AG09309 (cell line): ENCODE data around the gene UROS.

Experiments used
- DNase-seq: peaks from one replicate; pipeline ENCODE4 v3.0.0-alpha.2; 2010; ENCODE audit warnings: low read depth
- H3K4me3 ChIP-seq: 2 replicates; pipeline ENCODE4 v1.5.1; 2011; ENCODE audit warnings: mild to moderate bottlenecking, low read depth, low read length, moderate library complexity; ENCODE audit not compliant: control insufficient read depth
- CTCF ChIP-seq: IDR thresholded peaks from 2 replicates; pipeline ENCODE4 v1.5.1; 2011; ENCODE audit warnings: mild to moderate bottlenecking, low read depth, low read length, inconsistent platforms; ENCODE audit not compliant: insufficient read depth, control insufficient read depth; ENCODE audit errors: missing control alignments

The UROS gene

GRCh38 chr10:125797424-125797823, 25.6 kb downstream of the UROS start:
- no peak for TF ChIP-seq CTCF
- no peak for DNase-seq
- no peak overlapping the region for H3K4me3 ChIP-seq

DNA sequence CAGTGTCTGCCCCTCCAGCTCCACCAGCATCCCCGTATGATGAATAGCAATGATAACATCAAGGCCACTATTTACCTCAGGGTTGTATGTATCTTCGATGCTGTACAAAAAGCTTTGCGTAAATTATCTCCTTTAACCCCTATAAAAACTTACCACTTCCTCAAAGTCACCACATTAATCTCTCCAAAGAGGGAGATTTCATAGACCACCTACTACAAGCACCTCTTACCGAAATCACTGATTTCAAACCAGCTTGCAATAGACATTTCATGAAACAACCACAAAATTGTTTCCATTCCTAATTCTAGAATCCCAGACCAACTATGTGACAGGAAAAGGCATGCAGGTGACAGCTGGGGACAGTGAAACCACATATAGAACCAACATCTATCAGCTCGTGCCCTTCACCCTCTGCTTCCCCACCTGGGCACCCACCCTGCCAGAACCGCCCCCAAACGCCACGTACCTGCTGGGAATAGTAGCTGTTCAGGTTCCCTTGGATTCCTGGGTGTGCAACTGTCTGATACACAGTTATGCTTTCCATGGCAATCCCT, 27.3 kb downstream of the UROS start:
- no peak for DNase-seq
- TF ChIP-seq CTCF: no peak
- no peak overlapping the region for H3K4me3 ChIP-seq

DNA sequence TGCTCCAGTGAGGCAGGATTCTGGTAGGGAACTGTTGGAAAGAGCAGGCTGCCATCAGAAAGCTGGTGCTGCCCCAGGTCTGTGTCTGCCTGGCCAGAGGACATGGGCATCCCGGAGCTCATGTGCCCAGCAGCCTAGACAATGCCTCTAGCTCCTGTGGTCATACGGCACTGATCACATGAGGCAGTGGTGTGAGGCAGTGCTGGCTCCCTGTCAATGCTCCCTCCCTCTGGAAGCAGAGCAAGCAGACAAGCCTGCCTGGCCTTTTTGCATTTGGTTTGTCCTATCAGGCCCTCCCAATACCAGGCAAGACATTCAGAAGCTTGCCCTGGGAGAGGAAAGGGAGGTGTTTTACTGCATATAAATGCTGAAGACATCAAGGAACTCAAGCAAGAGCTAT, 27.9 kb downstream of the UROS start:
- no peak for TF ChIP-seq CTCF
- H3K4me3 ChIP-seq: no peak overlapping the region
- no peak for DNase-seq

DNA sequence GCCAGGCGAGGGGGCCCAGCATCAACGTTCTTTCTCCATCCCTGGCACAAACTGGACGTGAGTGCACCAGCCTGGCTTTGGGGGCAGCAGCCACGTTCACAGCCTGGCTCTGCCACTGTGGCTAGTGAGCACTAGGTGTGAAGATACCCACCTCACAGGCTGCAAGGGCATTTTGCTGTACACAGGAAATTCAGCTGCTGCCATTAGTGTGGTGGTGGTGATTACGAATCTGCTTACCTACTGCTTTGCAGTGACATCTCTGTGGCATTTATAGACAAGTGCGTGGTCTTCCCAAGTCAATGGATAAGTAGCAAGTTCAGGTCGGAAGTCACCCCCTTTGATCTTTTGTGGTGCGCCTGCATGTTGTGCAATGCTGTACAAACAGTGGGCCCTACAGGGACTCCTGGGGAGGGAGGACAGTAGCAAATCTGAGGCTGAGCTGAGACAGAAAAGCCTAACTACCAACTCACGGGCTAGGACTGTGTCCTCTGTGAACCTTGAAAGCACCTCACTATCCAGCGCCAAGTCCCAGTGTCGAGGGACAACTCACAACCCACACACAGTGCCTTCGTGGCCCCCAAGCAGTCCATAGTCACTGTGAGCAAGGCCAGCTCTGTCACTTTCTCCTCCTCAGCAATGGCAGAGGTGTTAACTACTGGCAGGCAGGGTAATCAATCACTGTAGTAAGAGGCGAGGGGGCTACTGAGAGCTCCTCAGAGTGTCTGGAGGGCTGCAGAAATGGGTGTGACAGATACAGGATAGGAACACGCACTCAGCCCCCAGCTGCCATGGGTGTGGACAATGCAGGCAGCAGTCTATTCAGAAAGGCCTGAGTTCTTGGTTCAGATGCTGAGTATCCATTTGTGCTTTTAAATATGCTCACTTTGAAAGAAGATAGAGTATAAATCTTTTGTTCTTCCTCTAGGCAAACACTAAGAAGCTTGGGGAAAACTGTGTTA, 30.4 kb downstream of the UROS start:
- H3K4me3 ChIP-seq: no peak overlapping the region
- TF ChIP-seq CTCF: no peak
- DNase-seq: no peak

DNA sequence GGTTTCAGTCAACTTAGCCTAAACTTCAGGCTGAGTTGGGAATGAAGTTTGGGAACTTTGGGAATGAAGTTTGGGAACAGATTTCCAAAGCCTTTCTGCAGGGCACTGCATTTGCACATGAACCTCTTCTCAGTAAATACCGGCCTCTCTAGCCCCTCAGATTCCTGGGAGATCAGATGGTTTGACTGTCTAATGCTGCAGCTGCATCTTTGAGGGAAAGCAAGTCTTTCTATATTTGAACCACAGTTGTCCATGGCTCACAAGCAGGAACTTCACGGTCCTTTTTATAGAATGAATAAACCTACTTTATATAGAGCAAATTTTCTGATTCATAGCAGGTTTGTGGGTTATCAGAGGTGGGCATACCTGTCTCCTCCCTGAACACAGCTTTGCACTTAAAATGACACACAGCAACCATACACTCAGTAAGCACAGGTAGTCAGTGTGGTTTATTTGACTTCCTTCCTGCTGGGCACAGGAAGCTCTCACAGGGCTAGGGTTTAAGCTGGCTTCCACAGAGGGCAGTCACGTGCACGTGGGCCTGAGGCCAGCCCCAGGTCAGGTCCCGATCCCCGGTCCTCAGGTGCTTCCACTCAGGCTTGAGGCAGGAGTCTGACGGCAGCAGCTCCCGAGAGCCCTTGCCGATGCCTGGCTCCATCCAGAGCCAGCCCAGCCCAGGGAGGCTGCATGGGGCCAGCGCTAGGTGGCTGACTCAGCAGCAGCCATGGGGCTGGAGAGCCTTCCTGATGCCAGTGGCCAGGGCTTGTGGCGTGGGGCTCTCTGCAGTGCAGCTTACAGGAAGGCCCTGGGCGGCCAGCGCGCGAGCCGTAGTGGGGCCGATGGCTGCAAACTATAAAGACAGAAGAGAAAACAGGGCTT, 34.7 kb downstream of the UROS start:
- no peak for TF ChIP-seq CTCF
- DNase-seq: no peak

GRCh38 chr10:125785791-125786190, 37.3 kb downstream of the UROS start:
- no peak overlapping the region for H3K4me3 ChIP-seq
- TF ChIP-seq CTCF: no peak
- no peak for DNase-seq

More for the DNA sequence above, 34.7 kb downstream of the UROS start:
- no peak overlapping the region for H3K4me3 ChIP-seq
